ENCODE measurements around the gene RAB27A.

GRCh38 chr15:55240125-55240760, 49.4 kb downstream of the RAB27A start:
- TF ChIP-seq CTCF (IDR thresholded peaks at IDR 0.05; ENCODE audit: low read length) (no peak), EZH2 (IDR thresholded peaks at IDR 0.05; ENCODE audit: borderline replicate concordance, low read length) (no peak)
